GM23338 (cell line): Measurements from ENCODE around the gene CHIA. TPM values are rescaled to one million over a fixed set of nuclear protein-coding genes. Genes with fewer than 3 reads are reported as not detected.

Experiments
- ATAC-seq: fragments of 200-7000 bp; cut with Tn5 transposase; 3 replicates; pipeline ENCODE4 v1.9.1; 2020
- DNase-seq: peaks from one replicate; pipeline ENCODE4 v3.0.0-alpha.2; 2015; ENCODE audit warnings: low spot score
- H2AFZ ChIP-seq: fragments of 200-600 bp; sonication (generic); 2 replicates; pipeline ENCODE4 v1.8.0; 2016; ENCODE audit warnings: antibody characterized with exemption, mild to moderate bottlenecking, moderate library complexity
- H3F3A ChIP-seq: fragments of 200-600 bp; sonication (generic); replicated peaks from 2 replicates; pipeline ENCODE4 v1.8.0; 2017; ENCODE audit warnings: antibody characterized with exemption, mixed run types, low read depth
- H3K27ac ChIP-seq: fragments of 200-600 bp; sonication (generic); 2 replicates; pipeline ENCODE4 v1.6.1; 2016; ENCODE audit warnings: low read depth
- H3K27me3 ChIP-seq: fragments of 200-600 bp; sonication (generic); 2 replicates; pipeline ENCODE4 v1.8.0; 2016; ENCODE audit warnings: mild to moderate bottlenecking, mixed run types, moderate library complexity; ENCODE audit not compliant: insufficient read depth
- H3K36me3 ChIP-seq: fragments of 200-600 bp; sonication (generic); 2 replicates; pipeline ENCODE4 v1.8.0; 2016; ENCODE audit warnings: mild to moderate bottlenecking; ENCODE audit not compliant: insufficient read depth
- H3K4me1 ChIP-seq: fragments of 200-600 bp; sonication (generic); 2 replicates; pipeline ENCODE4 v1.8.0; 2016; ENCODE audit warnings: mild to moderate bottlenecking, moderate library complexity; ENCODE audit not compliant: insufficient read depth
- H3K4me2 ChIP-seq: fragments of 200-600 bp; sonication (generic); 2 replicates; pipeline ENCODE4 v1.7.1; 2017; ENCODE audit warnings: mixed run types
- H3K4me3 ChIP-seq: fragments of 200-600 bp; sonication (generic); 2 replicates; pipeline ENCODE4 v1.6.1; 2016; ENCODE audit warnings: mixed run types
- H3K79me2 ChIP-seq: fragments of 200-600 bp; sonication (generic); replicated peaks from 2 replicates; pipeline ENCODE4 v1.8.0; 2017; ENCODE audit warnings: mild to moderate bottlenecking; ENCODE audit not compliant: insufficient read depth
- H3K9me2 ChIP-seq: fragments of 200-600 bp; sonication (generic); 2 replicates; pipeline ENCODE4 v1.8.0; 2017; ENCODE audit not compliant: insufficient read depth
- H4K20me1 ChIP-seq: fragments of 200-600 bp; sonication (generic); replicated peaks from 2 replicates; pipeline ENCODE4 v1.8.0; 2017; ENCODE audit warnings: mild to moderate bottlenecking; ENCODE audit not compliant: insufficient read depth
- H3K27ac Mint-ChIP-seq: 2 replicates; pipeline ENCODE4 v1.8.0; 2020; ENCODE audit warnings: inconsistent platforms, mild to moderate bottlenecking, moderate library complexity, mixed read lengths
- H3K27me3 Mint-ChIP-seq: 3 replicates; pipeline ENCODE4 v1.8.0; 2022; ENCODE audit warnings: low read depth, mild to moderate bottlenecking, moderate library complexity, mixed read lengths, inconsistent platforms; ENCODE audit not compliant: insufficient read depth, poor library complexity
- H3K36me3 Mint-ChIP-seq: 3 replicates; pipeline ENCODE4 v1.8.0; 2021; ENCODE audit warnings: low read depth, mild to moderate bottlenecking, inconsistent platforms, moderate library complexity, mixed read lengths
- H3K4me1 Mint-ChIP-seq: 3 replicates; pipeline ENCODE4 v1.8.0; 2020; ENCODE audit warnings: mild to moderate bottlenecking, inconsistent platforms, mixed read lengths
- H3K4me3 Mint-ChIP-seq: 3 replicates; pipeline ENCODE4 v1.8.0; 2021; ENCODE audit warnings: moderate library complexity, mild to moderate bottlenecking, inconsistent platforms, mixed read lengths
- H3K9me3 Mint-ChIP-seq: 3 replicates; pipeline ENCODE4 v1.8.0; 2020; ENCODE audit warnings: moderate library complexity, mild to moderate bottlenecking, inconsistent platforms, mixed read lengths
- ETS1 ChIP-seq: IDR thresholded peaks from 2 replicates; pipeline ENCODE4 v1.6.1; 2016; ENCODE audit warnings: antibody characterized with exemption
- EZH2 ChIP-seq: fragments of 200-600 bp; sonication (generic); IDR thresholded peaks from one replicate; pipeline ENCODE4 v1.8.0; 2017; ENCODE audit warnings: antibody characterized with exemption, mild to moderate bottlenecking, low read depth; ENCODE audit not compliant: unreplicated experiment
- EZH2phosphoT487 ChIP-seq: fragments of 200-600 bp; sonication (generic); IDR thresholded peaks from one replicate; pipeline ENCODE4 v1.8.1; 2018; ENCODE audit warnings: antibody characterized with exemption; ENCODE audit not compliant: unreplicated experiment
- JUNB ChIP-seq: IDR thresholded peaks from one replicate; pipeline ENCODE4 v1.6.1; 2016; ENCODE audit warnings: antibody characterized with exemption; ENCODE audit not compliant: unreplicated experiment
- POLR2AphosphoS5 ChIP-seq: IDR thresholded peaks from 2 replicates; pipeline ENCODE4 v1.6.1; 2016; ENCODE audit warnings: antibody characterized with exemption, low read depth
- STAT1 ChIP-seq: IDR thresholded peaks from one replicate; pipeline ENCODE4 v1.6.1; 2016; ENCODE audit warnings: antibody characterized with exemption; ENCODE audit not compliant: unreplicated experiment
- ZNF114 ChIP-seq: fragments of 250-450 bp; sonication (Bioruptor Pico); IDR thresholded peaks from 2 replicates; pipeline ENCODE4 v1.5.0; 2020; ENCODE audit warnings: mild to moderate bottlenecking, moderate library complexity
- ZNF331 ChIP-seq: fragments of 250-450 bp; sonication (Bioruptor Pico); IDR thresholded peaks from 2 replicates; pipeline ENCODE4 v1.5.0; 2020; ENCODE audit warnings: low read depth, mild to moderate bottlenecking, moderate library complexity
- polyA plus RNA-seq: library from polyadenylated mRNA; unstranded; fragments of >200 nt; fragmentation: Nextera tagmentation; extraction: Ambion mirVana; gene quantifications from 2 replicates; pipeline ENCODE4 v1.2.1, GENCODE V29; 2016
- total RNA-seq: library from RNA; depleted of rRNA; stranded (reverse); fragments of >200 nt; shearing (Covaris generic); gene quantifications from 2 replicates; pipeline ENCODE4 v1.2.3, GENCODE V29; 2014
- TF ChIP-seq, protein P1 (sequence below): fragments of 250-450 bp; sonication (Bioruptor Pico); IDR thresholded peaks from 2 replicates; pipeline ENCODE4 v1.5.0; 2020; ENCODE audit warnings: mild to moderate bottlenecking, moderate library complexity
- TF ChIP-seq, protein P2 (sequence below), 2 experiments: fragments of 200-600 bp in 1 of 2; sonication (generic) in 1 of 2; conservative IDR thresholded peaks; 2 replicates each; pipeline versions ENCODE4 v1.5.1 to v1.6.1; 2016 to 2017; ENCODE audit warnings: antibody characterized with exemption in 2 of 2, low read depth in 2 of 2, mild to moderate bottlenecking in 2 of 2, moderate library complexity in 1 of 2
- TF ChIP-seq, protein P3 (sequence below): IDR thresholded peaks from one replicate; pipeline ENCODE4 v1.6.1; 2018; ENCODE audit warnings: antibody characterized with exemption; ENCODE audit not compliant: unreplicated experiment

Gene CHIA
- total and polyA plus RNA-seq, 2 experiments from 2014 or later: not detected

DNA sequence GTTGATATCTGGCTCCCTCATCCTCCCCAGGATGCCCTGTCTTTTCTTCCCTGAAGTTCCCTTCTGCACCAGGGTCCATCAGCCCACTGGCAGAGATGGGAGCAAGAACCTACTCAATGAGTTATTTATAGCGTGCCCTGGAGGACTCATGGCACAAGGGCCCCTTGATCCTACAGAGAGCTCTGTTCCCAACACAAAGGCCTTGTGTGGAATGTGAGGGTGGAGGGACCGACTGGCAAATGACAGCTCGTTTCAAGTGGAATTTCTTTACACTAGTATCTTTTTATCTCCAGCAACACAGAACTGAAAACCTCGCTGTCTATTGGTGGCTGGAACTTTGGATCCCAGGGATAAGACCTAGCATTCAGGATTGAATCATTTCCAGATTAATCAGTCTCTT lies 40.7 kb upstream of the CHIA start:
- Histone ChIP-seq H3K27ac (no peak overlapping the region), H4K20me1 (no peaks in the 10 kb centered on the region), H3K9me2 (peaks cover 11% of the 10 kb centered on the region), H3F3A (no peaks in the 10 kb centered on the region), H3K27me3 (no peaks in the 10 kb centered on the region), H3K4me1 (no peaks in the 10 kb centered on the region), H3K36me3 (no peaks in the 10 kb centered on the region), H3K4me2 (no peak overlapping the region), H3K4me3 (no peak overlapping the region), H2AFZ (peak overlapping the region; percentile 18; the same call in 1 of the 2 replicates), H3K79me2 (no peaks in the 10 kb centered on the region)
- TF ChIP-seq EZH2phosphoT487 (no peak), POLR2AphosphoS5 (no peak), STAT1 (no peak), ZNF114 (no peak), JUNB (no peak), EZH2 (no peak), ZNF331 (no peak), ETS1 (no peak)
- TF ChIP-seq, protein P1, sequence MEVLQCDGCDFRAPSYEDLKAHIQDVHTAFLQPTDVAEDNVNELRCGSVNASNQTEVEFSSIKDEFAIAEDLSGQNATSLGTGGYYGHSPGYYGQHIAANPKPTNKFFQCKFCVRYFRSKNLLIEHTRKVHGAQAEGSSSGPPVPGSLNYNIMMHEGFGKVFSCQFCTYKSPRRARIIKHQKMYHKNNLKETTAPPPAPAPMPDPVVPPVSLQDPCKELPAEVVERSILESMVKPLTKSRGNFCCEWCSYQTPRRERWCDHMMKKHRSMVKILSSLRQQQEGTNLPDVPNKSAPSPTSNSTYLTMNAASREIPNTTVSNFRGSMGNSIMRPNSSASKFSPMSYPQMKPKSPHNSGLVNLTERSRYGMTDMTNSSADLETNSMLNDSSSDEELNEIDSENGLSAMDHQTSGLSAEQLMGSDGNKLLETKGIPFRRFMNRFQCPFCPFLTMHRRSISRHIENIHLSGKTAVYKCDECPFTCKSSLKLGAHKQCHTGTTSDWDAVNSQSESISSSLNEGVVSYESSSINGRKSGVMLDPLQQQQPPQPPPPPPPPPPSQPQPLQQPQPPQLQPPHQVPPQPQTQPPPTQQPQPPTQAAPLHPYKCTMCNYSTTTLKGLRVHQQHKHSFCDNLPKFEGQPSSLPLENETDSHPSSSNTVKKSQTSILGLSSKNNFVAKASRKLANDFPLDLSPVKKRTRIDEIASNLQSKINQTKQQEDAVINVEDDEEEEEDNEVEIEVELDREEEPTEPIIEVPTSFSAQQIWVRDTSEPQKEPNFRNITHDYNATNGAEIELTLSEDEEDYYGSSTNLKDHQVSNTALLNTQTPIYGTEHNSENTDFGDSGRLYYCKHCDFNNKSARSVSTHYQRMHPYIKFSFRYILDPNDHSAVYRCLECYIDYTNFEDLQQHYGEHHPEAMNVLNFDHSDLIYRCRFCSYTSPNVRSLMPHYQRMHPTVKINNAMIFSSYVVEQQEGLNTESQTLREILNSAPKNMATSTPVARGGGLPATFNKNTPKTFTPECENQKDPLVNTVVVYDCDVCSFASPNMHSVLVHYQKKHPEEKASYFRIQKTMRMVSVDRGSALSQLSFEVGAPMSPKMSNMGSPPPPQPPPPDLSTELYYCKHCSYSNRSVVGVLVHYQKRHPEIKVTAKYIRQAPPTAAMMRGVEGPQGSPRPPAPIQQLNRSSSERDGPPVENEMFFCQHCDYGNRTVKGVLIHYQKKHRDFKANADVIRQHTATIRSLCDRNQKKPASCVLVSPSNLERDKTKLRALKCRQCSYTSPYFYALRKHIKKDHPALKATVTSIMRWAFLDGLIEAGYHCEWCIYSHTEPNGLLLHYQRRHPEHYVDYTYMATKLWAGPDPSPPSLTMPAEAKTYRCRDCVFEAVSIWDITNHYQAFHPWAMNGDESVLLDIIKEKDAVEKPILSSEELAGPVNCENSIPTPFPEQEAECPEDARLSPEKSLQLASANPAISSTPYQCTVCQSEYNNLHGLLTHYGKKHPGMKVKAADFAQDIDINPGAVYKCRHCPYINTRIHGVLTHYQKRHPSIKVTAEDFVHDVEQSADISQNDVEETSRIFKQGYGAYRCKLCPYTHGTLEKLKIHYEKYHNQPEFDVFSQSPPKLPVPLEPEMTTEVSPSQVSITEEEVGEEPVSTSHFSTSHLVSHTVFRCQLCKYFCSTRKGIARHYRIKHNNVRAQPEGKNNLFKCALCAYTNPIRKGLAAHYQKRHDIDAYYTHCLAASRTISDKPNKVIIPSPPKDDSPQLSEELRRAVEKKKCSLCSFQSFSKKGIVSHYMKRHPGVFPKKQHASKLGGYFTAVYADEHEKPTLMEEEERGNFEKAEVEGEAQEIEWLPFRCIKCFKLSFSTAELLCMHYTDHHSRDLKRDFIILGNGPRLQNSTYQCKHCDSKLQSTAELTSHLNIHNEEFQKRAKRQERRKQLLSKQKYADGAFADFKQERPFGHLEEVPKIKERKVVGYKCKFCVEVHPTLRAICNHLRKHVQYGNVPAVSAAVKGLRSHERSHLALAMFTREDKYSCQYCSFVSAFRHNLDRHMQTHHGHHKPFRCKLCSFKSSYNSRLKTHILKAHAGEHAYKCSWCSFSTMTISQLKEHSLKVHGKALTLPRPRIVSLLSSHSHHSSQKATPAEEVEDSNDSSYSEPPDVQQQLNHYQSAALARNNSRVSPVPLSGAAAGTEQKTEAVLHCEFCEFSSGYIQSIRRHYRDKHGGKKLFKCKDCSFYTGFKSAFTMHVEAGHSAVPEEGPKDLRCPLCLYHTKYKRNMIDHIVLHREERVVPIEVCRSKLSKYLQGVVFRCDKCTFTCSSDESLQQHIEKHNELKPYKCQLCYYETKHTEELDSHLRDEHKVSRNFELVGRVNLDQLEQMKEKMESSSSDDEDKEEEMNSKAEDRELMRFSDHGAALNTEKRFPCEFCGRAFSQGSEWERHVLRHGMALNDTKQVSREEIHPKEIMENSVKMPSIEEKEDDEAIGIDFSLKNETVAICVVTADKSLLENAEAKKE: no peak
- TF ChIP-seq, protein P2, sequence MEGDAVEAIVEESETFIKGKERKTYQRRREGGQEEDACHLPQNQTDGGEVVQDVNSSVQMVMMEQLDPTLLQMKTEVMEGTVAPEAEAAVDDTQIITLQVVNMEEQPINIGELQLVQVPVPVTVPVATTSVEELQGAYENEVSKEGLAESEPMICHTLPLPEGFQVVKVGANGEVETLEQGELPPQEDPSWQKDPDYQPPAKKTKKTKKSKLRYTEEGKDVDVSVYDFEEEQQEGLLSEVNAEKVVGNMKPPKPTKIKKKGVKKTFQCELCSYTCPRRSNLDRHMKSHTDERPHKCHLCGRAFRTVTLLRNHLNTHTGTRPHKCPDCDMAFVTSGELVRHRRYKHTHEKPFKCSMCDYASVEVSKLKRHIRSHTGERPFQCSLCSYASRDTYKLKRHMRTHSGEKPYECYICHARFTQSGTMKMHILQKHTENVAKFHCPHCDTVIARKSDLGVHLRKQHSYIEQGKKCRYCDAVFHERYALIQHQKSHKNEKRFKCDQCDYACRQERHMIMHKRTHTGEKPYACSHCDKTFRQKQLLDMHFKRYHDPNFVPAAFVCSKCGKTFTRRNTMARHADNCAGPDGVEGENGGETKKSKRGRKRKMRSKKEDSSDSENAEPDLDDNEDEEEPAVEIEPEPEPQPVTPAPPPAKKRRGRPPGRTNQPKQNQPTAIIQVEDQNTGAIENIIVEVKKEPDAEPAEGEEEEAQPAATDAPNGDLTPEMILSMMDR (conservative IDR thresholded peaks at IDR 0.05; ENCODE audit: low read depth in 2 of 2): no peak
- TF ChIP-seq, protein P3, sequence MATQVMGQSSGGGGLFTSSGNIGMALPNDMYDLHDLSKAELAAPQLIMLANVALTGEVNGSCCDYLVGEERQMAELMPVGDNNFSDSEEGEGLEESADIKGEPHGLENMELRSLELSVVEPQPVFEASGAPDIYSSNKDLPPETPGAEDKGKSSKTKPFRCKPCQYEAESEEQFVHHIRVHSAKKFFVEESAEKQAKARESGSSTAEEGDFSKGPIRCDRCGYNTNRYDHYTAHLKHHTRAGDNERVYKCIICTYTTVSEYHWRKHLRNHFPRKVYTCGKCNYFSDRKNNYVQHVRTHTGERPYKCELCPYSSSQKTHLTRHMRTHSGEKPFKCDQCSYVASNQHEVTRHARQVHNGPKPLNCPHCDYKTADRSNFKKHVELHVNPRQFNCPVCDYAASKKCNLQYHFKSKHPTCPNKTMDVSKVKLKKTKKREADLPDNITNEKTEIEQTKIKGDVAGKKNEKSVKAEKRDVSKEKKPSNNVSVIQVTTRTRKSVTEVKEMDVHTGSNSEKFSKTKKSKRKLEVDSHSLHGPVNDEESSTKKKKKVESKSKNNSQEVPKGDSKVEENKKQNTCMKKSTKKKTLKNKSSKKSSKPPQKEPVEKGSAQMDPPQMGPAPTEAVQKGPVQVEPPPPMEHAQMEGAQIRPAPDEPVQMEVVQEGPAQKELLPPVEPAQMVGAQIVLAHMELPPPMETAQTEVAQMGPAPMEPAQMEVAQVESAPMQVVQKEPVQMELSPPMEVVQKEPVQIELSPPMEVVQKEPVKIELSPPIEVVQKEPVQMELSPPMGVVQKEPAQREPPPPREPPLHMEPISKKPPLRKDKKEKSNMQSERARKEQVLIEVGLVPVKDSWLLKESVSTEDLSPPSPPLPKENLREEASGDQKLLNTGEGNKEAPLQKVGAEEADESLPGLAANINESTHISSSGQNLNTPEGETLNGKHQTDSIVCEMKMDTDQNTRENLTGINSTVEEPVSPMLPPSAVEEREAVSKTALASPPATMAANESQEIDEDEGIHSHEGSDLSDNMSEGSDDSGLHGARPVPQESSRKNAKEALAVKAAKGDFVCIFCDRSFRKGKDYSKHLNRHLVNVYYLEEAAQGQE: no peak
- Mint-ChIP-seq H3K27me3 (peaks cover 3% of the 10 kb centered on the region), H3K9me3 (no peaks in the 10 kb centered on the region; the same call in 2 of the 3 replicates), H3K27ac (no peak overlapping the region), H3K4me3 (no peak overlapping the region), H3K36me3 (no peaks in the 10 kb centered on the region), H3K4me1 (no peaks in the 10 kb centered on the region)
- DNase-seq: no peak
- no peak; the same call in 2 of the 3 replicates for ATAC-seq
